Spleen (tissue), 11 donors: Measurements from ENCODE around the gene HDAC4. TPM values are rescaled to one million over a fixed set of nuclear protein-coding genes. Genes with fewer than 3 reads are reported as not detected.

ENCODE experiments used
- DNase-seq: peaks from one replicate; pipeline ENCODE4 v3.0.0-alpha.2; 2020
- H3K27ac ChIP-seq, 8 donors: fragments of 200-600 bp; sonication (generic) in 7 of 8; 1 replicate in 4 of 8; 2 replicates in 4 of 8; pipeline versions ENCODE4 v1.5.0 to v1.8.0; 2016 to 2021; ENCODE audit warnings: inconsistent platforms in 4 of 8, mild to moderate bottlenecking in 4 of 8, moderate library complexity in 1 of 8
- H3K27me3 ChIP-seq, 7 donors: fragments of 200-600 bp; sonication (generic) in 6 of 7; replicated peaks in 1 of 7; 1 replicate in 4 of 7; 2 replicates in 3 of 7; pipeline versions ENCODE4 v1.5.0 to v1.8.0; 2016 to 2021; ENCODE audit warnings: inconsistent platforms in 3 of 7, mild to moderate bottlenecking in 1 of 7
- H3K36me3 ChIP-seq, 6 donors: fragments of 200-600 bp; sonication (generic) in 5 of 6; 1 replicate in 4 of 6; 2 replicates in 2 of 6; pipeline versions ENCODE4 v1.5.0 to v1.8.0; 2016 to 2021; ENCODE audit warnings: inconsistent platforms in 2 of 6
- H3K4me1 ChIP-seq, 6 donors: fragments of 200-600 bp; sonication (generic) in 5 of 6; 1 replicate in 3 of 6; 2 replicates in 3 of 6; pipeline versions ENCODE4 v1.5.0 to v1.8.0; 2016 to 2021; ENCODE audit warnings: inconsistent platforms in 3 of 6
- H3K4me3 ChIP-seq, 8 donors: fragments of 200-600 bp; sonication (generic) in 7 of 8; 1 replicate in 4 of 8; 2 replicates in 4 of 8; pipeline versions ENCODE4 v1.5.0 to v1.8.0; 2016 to 2021; ENCODE audit warnings: inconsistent platforms in 4 of 8, mild to moderate bottlenecking in 4 of 8, moderate library complexity in 2 of 8
- H3K9me3 ChIP-seq, 8 donors: fragments of 200-600 bp; sonication (generic) in 7 of 8; 1 replicate in 4 of 8; 2 replicates in 4 of 8; pipeline versions ENCODE4 v1.5.0 to v1.8.0; 2016 to 2021; ENCODE audit warnings: inconsistent platforms in 4 of 8
- CTCF ChIP-seq, 11 experiments: fragments of 200-600 bp in 7 of 11; fragments of 450-650 bp in 4 of 11; sonication (generic) in 4 of 11; IDR thresholded peaks in 8 of 11; conservative IDR thresholded peaks in 3 of 11; 1 replicate in 7 of 11; 2 replicates in 4 of 11; pipeline versions ENCODE4 v1.4.0 to v1.8.0; 2016 to 2021; ENCODE audit warnings: antibody characterized with exemption in 11 of 11, inconsistent platforms in 4 of 11, mild to moderate bottlenecking in 1 of 11
- POLR2A ChIP-seq, 3 donors: fragments of 450-650 bp; IDR thresholded peaks; one replicate each; pipeline ENCODE4 v1.5.1; 2017; ENCODE audit warnings: antibody characterized with exemption in 3 of 3, mild to moderate bottlenecking in 1 of 3
- POLR2AphosphoS5 ChIP-seq, 3 donors: sonication (generic); formaldehyde crosslinking; IDR thresholded peaks; one replicate each; pipeline ENCODE4 v1.5.1; 2017; ENCODE audit warnings: antibody characterized with exemption in 3 of 3
- whole genome bisulfite sequencing, 5 donors: extraction: QIAGEN DNeasy Blood & Tissue Kit in 3 of 5; methylation state at CpG; one replicate each; pipeline versions ENCODE4 v1.1.5 to v1.1.7; 2013 to 2018; 5-methylcytosine and 5-hydroxymethylcytosine counted together
- intact Hi-C: fragments of 100-400 bp; cut with DNase I; formaldehyde crosslinking; loops from one replicate; pipeline ENCODE4 v1.15.0; 2023; ENCODE audit warnings: low total_unique reads
- polyA plus RNA-seq, 3 donors: library from polyadenylated mRNA; stranded (reverse); fragments of 200-250 nt; gene quantifications; one replicate each; pipeline ENCODE4 v1.2.1, GENCODE V29; 2013
- total RNA-seq, 7 donors: library from RNA; depleted of rRNA in 3 of 7; stranded (reverse); fragments of >200 nt in 3 of 7; fragmentation: NEBNext Ultra II Directional in 4 of 7; extraction: Animal tissue kit (Norgen Biotek cat#: 25700) in 4 of 7; gene quantifications; one replicate each; pipeline versions ENCODE4 v1.1.0 to v1.2.1, GENCODE V29; 2016 to 2021
- donor health status: healthy with polysubstance abuse.
- donor health status: DM: no; HTN: no; CAD: no; lungs with moderate emphysema.
- donor health status: DM: no; HTN: no; CAD: no.
- donor health status: Bipolar disorder and iron deficiency.
- donor health status: healthy.
- donor health status: DM: no; HTN: no; CAD: no.
- donor health status: DM: yes; HTN: yes; CAD: no.

HDAC4 gene
- total and polyA plus RNA-seq, 10 donors = 3.2 to 122 (median 69.5) TPM

- H3K4me3 ChIP-seq = no peak overlapping the region
- H3K9me3 ChIP-seq = no peaks in the 10 kb centered on the region
- no peaks in the 10 kb centered on the region for H3K27me3 ChIP-seq
- peaks cover 0 to 67% (median 48%) of the 10 kb centered on the region in 6 donors for H3K4me1 ChIP-seq
- TF ChIP-seq CTCF (IDR thresholded peaks at IDR 0.05 in 8 of 11, conservative IDR thresholded peaks at IDR 0.05 in 3 of 11) (no peak), POLR2A (IDR thresholded peaks at IDR 0.05) (no peak), POLR2AphosphoS5 (IDR thresholded peaks at IDR 0.05) (no peak)
- intact Hi-C loops = no loop called here
- H3K36me3 ChIP-seq = no peaks in the 10 kb centered on the region
- peak; percentile 64 for DNase-seq
- WGBS, 5 donors = 79 to 88% (median 82%) methylated on average over 9 of the region's 9 CpGs
- peak overlapping the region in 6 of 8 donors; percentile 13 to 68 (median 42) for H3K27ac ChIP-seq
Measured at GRCh38 chr2:239321596-239322415, 79.0 kb downstream of the HDAC4 start.

DNA sequence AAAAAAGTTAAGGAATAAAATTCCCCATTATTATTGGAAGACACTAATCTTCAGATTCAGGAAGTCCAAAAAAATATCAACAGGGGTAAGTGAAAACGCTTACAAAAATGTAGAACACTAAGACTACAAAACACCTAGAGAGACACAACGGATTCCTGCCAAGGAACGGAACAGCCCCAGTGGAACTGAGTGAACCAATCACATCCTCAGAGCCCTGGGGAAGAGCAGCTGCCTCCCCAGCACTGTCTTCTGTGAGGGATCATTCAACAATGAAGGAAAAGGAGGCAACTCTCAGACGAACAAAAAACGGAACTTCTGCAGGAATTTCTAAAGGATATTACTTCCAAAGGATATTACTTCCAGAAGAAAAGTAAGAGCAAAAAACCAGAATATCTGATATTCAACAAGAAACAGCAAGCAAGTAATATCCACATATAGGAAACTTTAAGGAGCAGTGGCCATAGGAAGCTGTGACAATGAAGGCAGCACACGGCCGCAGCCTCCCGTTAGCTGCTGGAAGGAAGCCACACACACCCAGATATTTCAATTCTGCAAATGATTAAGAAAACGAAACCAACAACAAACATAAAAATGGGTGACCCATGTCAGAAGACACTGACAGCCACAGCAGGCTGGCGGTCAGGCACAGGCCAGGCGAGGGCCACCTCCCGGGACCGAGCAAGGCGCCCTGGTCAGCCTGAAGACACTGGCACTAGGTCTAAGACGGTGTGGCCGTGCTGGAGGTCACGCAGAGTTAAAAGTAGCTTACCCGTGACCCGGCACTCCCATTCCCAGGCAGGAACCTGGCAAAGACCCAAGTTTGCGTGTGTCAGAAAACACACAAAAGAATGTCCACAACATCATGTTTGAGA lies 81.8 kb downstream of the HDAC4 start:
- TF ChIP-seq CTCF (IDR thresholded peaks at IDR 0.05 in 8 of 11, conservative IDR thresholded peaks at IDR 0.05 in 3 of 11) (no peak), POLR2AphosphoS5 (IDR thresholded peaks at IDR 0.05) (peak; percentile 18 to 74 (median 72)), POLR2A (IDR thresholded peaks at IDR 0.05) (no peak)

GRCh38 chr2:239318151-239318611 lies 82.6 kb downstream of the HDAC4 start:
- WGBS, 5 donors = 95 to 97% (median 96%) methylated on average over 17 to 18 of the region's 18 CpGs
- no peak overlapping the region for H3K4me3 ChIP-seq
- no peaks in the 10 kb centered on the region for H3K36me3 ChIP-seq
- H3K4me1 ChIP-seq = peaks cover 0 to 83% (median 53%) of the 10 kb centered on the region in 6 donors
- H3K27ac ChIP-seq = peak overlapping the region in 3 of 8 donors; percentile 80 to 84 (median 84)
- intact Hi-C loops = no loop called here
- H3K9me3 ChIP-seq = no peaks in the 10 kb centered on the region
- peak; percentile 46 for DNase-seq
- no peak for TF ChIP-seq CTCF (IDR thresholded peaks at IDR 0.05 in 8 of 11, conservative IDR thresholded peaks at IDR 0.05 in 3 of 11)
- TF ChIP-seq POLR2A (IDR thresholded peaks at IDR 0.05) = no peak
- no peak for TF ChIP-seq POLR2AphosphoS5 (IDR thresholded peaks at IDR 0.05)
- H3K27me3 ChIP-seq = no peaks in the 10 kb centered on the region

More for the DNA sequence above, 81.8 kb downstream of the HDAC4 start:
- Histone ChIP-seq H3K4me1 (peaks cover 0 to 84% (median 53%) of the 10 kb centered on the region in 6 donors), H3K27me3 (no peaks in the 10 kb centered on the region), H3K27ac (peak overlapping the region in 7 of 8 donors; percentile 68 to 84 (median 80)), H3K4me3 (peak overlapping the region in 5 of 8 donors; percentile 5 to 54 (median 23)), H3K9me3 (no peaks in the 10 kb centered on the region), H3K36me3 (no peaks in the 10 kb centered on the region)
- intact Hi-C loops = no loop called here
- peak; percentile 83 for DNase-seq
- WGBS, 5 donors = 39 to 55% (median 52%) methylated on average over 20 of the region's 20 CpGs
